IMR-90 (cell line): Measurements from ENCODE around the gene AGXT2. TPM values are rescaled to one million over a fixed set of nuclear protein-coding genes. Genes with fewer than 3 reads are reported as not detected.

Experiments
- ATAC-seq: fragments of 200-7000 bp; cut with Tn5 transposase; 2 replicates; pipeline ENCODE4 v1.9.1; 2020; ENCODE audit warnings: low read depth, mild to moderate bottlenecking, moderate library complexity
- BruUV-seq: library from RNA; stranded (reverse); fragments of 400-500 nt; replicated peaks from 2 replicates; lab custom pipeline; 2021; lab: Mats Ljungman, UMichigan
- CTCF ChIA-PET: fragments of 300-600 bp; formaldehyde crosslinking; extraction: SDS; loops from one replicate; lab custom pipeline; 2021; ENCODE audit warnings: antibody characterized with exemption; lab: Yijun Ruan, JAX
- POLR2A ChIA-PET: fragments of 300-600 bp; sonication (Branson Sonifier 250); formaldehyde crosslinking; loops from one replicate; lab custom pipeline; 2022; ENCODE audit warnings: antibody characterized with exemption; ENCODE audit not compliant: unreplicated experiment; lab: Charles Lee
- DNase-seq: peaks from one replicate; pipeline ENCODE4 v3.0.0; 2013
- H2AFZ ChIP-seq: replicated peaks from 2 replicates; pipeline ENCODE3; 2013; ENCODE audit warnings: low read length, mild to moderate bottlenecking; ENCODE audit not compliant: poor library complexity
- H2AK5ac ChIP-seq: 2 replicates; pipeline ENCODE4 v1.6.1; 2013; ENCODE audit warnings: low read depth, low read length, inconsistent platforms
- H2AK9ac ChIP-seq: replicated peaks from 2 replicates; pipeline ENCODE3; 2013; ENCODE audit warnings: mild to moderate bottlenecking, low read depth, low read length, moderate library complexity; ENCODE audit not compliant: poor library complexity
- H2BK120ac ChIP-seq: 2 replicates; pipeline ENCODE4 v1.6.1; 2013; ENCODE audit warnings: low read depth, low read length, inconsistent platforms
- H2BK15ac ChIP-seq: 3 replicates; pipeline ENCODE4 v1.6.1; 2013; ENCODE audit warnings: low read depth, low read length, inconsistent platforms
- H2BK20ac ChIP-seq: 2 replicates; pipeline ENCODE4 v1.6.1; 2013; ENCODE audit warnings: low read depth, mild to moderate bottlenecking, inconsistent platforms, low read length, moderate library complexity
- H2BK5ac ChIP-seq: 2 replicates; pipeline ENCODE4 v1.6.1; 2013; ENCODE audit warnings: mild to moderate bottlenecking, low read depth, low read length, inconsistent platforms; ENCODE audit not compliant: poor library complexity, severe bottlenecking
- H3K14ac ChIP-seq: replicated peaks from 2 replicates; pipeline ENCODE4 v1.6.1; 2013; ENCODE audit warnings: low read depth, low read length, inconsistent platforms
- H3K18ac ChIP-seq: 2 replicates; pipeline ENCODE4 v1.6.1; 2013; ENCODE audit warnings: low read depth, low read length, control low read depth
- H3K23ac ChIP-seq: 2 replicates; pipeline ENCODE4 v1.6.1; 2013; ENCODE audit warnings: low read depth, low read length, inconsistent platforms
- H3K27ac ChIP-seq: 2 replicates; pipeline ENCODE4 v1.5.1; 2013; ENCODE audit warnings: mild to moderate bottlenecking, control low read depth, low read length; ENCODE audit not compliant: insufficient read depth
- H3K27me3 ChIP-seq: 2 replicates; pipeline ENCODE4 v1.6.1; 2013; ENCODE audit warnings: low read length; ENCODE audit not compliant: control insufficient read depth, insufficient read depth
- H3K36me3 ChIP-seq: 2 replicates; pipeline ENCODE4 v1.6.1; 2013; ENCODE audit warnings: low read length, mixed read lengths; ENCODE audit not compliant: control insufficient read depth, insufficient read depth
- H3K4ac ChIP-seq: 2 replicates; pipeline ENCODE4 v1.6.1; 2013; ENCODE audit warnings: low read depth, low read length, inconsistent platforms
- H3K4me1 ChIP-seq: 2 replicates; pipeline ENCODE4 v1.6.1; 2013; ENCODE audit warnings: low read length, mixed read lengths; ENCODE audit not compliant: control insufficient read depth, insufficient read depth
- H3K4me2 ChIP-seq: 2 replicates; pipeline ENCODE4 v1.6.1; 2013; ENCODE audit warnings: low read depth, mild to moderate bottlenecking, control low read depth, low read length, moderate library complexity
- H3K4me3 ChIP-seq: 2 replicates; pipeline ENCODE4 v1.5.1; 2013; ENCODE audit warnings: low read depth, mild to moderate bottlenecking, control low read depth, low read length, moderate library complexity; ENCODE audit not compliant: insufficient read depth
- H3K56ac ChIP-seq: 2 replicates; pipeline ENCODE4 v1.6.1; 2013; ENCODE audit warnings: low read length, inconsistent platforms; ENCODE audit not compliant: insufficient read depth; ENCODE audit errors: extremely low read depth
- H3K79me1 ChIP-seq, 2 experiments: 2 replicates each; pipeline ENCODE4 v1.6.1; 2013; ENCODE audit warnings: low read length in 2 of 2, inconsistent platforms in 1 of 2, low read depth in 1 of 2
- H3K9ac ChIP-seq: 2 replicates; pipeline ENCODE4 v1.6.1; 2013; ENCODE audit warnings: low read depth, low read length, control low read depth
- H3K9me1 ChIP-seq: 2 replicates; pipeline ENCODE4 v1.6.1; 2013; ENCODE audit warnings: low read length, inconsistent platforms; ENCODE audit not compliant: insufficient read depth
- H3K9me3 ChIP-seq: 2 replicates; pipeline ENCODE4 v1.6.1; 2013; ENCODE audit warnings: low read length; ENCODE audit not compliant: control insufficient read depth, insufficient read depth
- H4K20me1 ChIP-seq: 2 replicates; pipeline ENCODE4 v1.6.1; 2013; ENCODE audit warnings: low read length, inconsistent platforms; ENCODE audit not compliant: insufficient read depth
- H4K5ac ChIP-seq: 2 replicates; pipeline ENCODE4 v1.6.1; 2013; ENCODE audit warnings: mild to moderate bottlenecking, low read depth, low read length, control low read depth
- H4K8ac ChIP-seq, 2 experiments: 2 replicates each; pipeline ENCODE4 v1.6.1; 2013; ENCODE audit warnings: low read depth in 2 of 2, low read length in 2 of 2, control low read depth in 1 of 2, inconsistent platforms in 1 of 2
- H4K91ac ChIP-seq: 2 replicates; pipeline ENCODE4 v1.6.1; 2013; ENCODE audit warnings: low read depth, low read length, inconsistent platforms; ENCODE audit not compliant: insufficient read depth
- BHLHE40 ChIP-seq: fragments of 150-350 bp; IDR thresholded peaks from 2 replicates; pipeline ENCODE4 v1.6.1; 2016; ENCODE audit warnings: mild to moderate bottlenecking, low read depth, low read length
- CHD1 ChIP-seq: IDR thresholded peaks from 2 replicates; pipeline ENCODE4 v1.6.1; 2012; ENCODE audit warnings: low read depth, low read length, improper control_type of control experiment
- NFE2L2 ChIP-seq: fragments of 150-350 bp; IDR thresholded peaks from 2 replicates; pipeline ENCODE4 v1.6.1; 2016; ENCODE audit warnings: low read depth, mild to moderate bottlenecking, low read length
- RCOR1 ChIP-seq: IDR thresholded peaks from 2 replicates; pipeline ENCODE4 v1.6.1; 2012; ENCODE audit warnings: mild to moderate bottlenecking, low read length, improper control_type of control experiment; ENCODE audit not compliant: insufficient replicate concordance
- WGBS, 2 experiments: methylation state at CpG; one replicate each; pipeline versions ENCODE4 v1.1.5 to v1.1.7; 2013; ENCODE audit warnings: missing lambda C conversion rate in 2 of 2; ENCODE audit not compliant: insufficient read length in 1 of 2; ENCODE audit errors: extremely low coverage in 2 of 2; 5-methylcytosine and 5-hydroxymethylcytosine counted together
- dilution Hi-C: fragments of 300-500 bp; cut with HindIII; formaldehyde crosslinking; loops from one replicate; pipeline ENCODE4 v1.14.3; 2018; ENCODE audit warnings: low sequenced_read_pairs; ENCODE audit not compliant: unreplicated experiment
- in situ Hi-C: fragments of 300-500 bp; cut with MboI; formaldehyde crosslinking; loops from 3 replicates; pipeline ENCODE4 v1.14.3; 2019; ENCODE audit warnings: low sequenced_read_pairs, inconsistent platforms, mixed read lengths
- intact Hi-C: fragments of 100-400 bp; cut with micrococcal nuclease; formaldehyde crosslinking; loops from 2 replicates; pipeline ENCODE4 v1.10.0; 2022
- polyA plus RNA-seq, 3 experiments: library from polyadenylated mRNA; depleted of rRNA; stranded (reverse); fragments of >200 nt; gene quantifications; 2 replicates each; pipeline ENCODE4 v1.2.3, GENCODE V29; 2012; ENCODE audit warnings: low replicate concordance in 1 of 3
- total RNA-seq: library from RNA; depleted of rRNA; stranded (reverse); fragments of >200 nt; gene quantifications from 2 replicates; pipeline ENCODE4 v1.2.3, GENCODE V29; 2012

Gene AGXT2
- total and polyA plus RNA-seq, 2 of the 4 experiments (the other 2 are of a cell fraction), result not detected

- TF ChIP-seq BHLHE40 (no peak), CHD1 (no peak), NFE2L2 (no peak)
These were observed 44.5 kb downstream of the AGXT2 start (continued) for GRCh38 chr5:35003018-35003957.

- Histone ChIP-seq H2BK5ac (no peak overlapping the region), H3K27me3 (peaks cover 19% of the 10 kb centered on the region), H2AFZ (no peak overlapping the region), H3K9me1 (no peaks in the 10 kb centered on the region), H3K9me3 (no peaks in the 10 kb centered on the region), H3K14ac (no peak overlapping the region), H3K18ac (no peak overlapping the region), H2AK5ac (no peak overlapping the region), H4K91ac (no peak overlapping the region), H4K5ac (no peak overlapping the region), H2BK120ac (no peak overlapping the region), H2AK9ac (no peak overlapping the region), H4K20me1 (no peaks in the 10 kb centered on the region), H2BK15ac (no peak overlapping the region), H3K4me1 (0 out of 2 replicates have a peak, but pooled peaks cover 2% of the 10 kb centered on the region), H3K23ac (no peak overlapping the region), H3K4me3 (no peak overlapping the region), H2BK20ac (no peak overlapping the region), H3K79me1 (no peaks in the 10 kb centered on the region), H3K4ac (no peak overlapping the region), H3K56ac (no peak overlapping the region), H3K36me3 (no peaks in the 10 kb centered on the region), H4K8ac (no peak overlapping the region), H3K9ac (no peak overlapping the region), H3K4me2 (no peak overlapping the region), H3K27ac (no peak overlapping the region)
- dilution Hi-C loops, result no loop called here
- ChIA-PET POLR2A (no interaction called here), CTCF (no interaction called here)
- intact Hi-C loops, result loop anchor here (2.0 kb wide), 2 partner anchors 44 to 528 kb away; no protein-coding TSS in a partner anchor
- no peak for ATAC-seq
- in situ Hi-C loops, result loop anchor here (10.0 kb wide), 1 partner anchor 528 kb away; no protein-coding TSS in a partner anchor
- DNase-seq, result no peak
- TF ChIP-seq CHD1 (no peak), RCOR1 (no peak)
- WGBS, 2 experiments, result 87% methylated on average over 4 of the region's 6 CpGs; no CpG with 5 or more reads in 1 of the 2 experiments
- BruUV-seq, result no TSS peak
These were observed 45.3 kb downstream of the AGXT2 start for GRCh38 chr5:35002459-35002858.
